Vagina (tissue), 2 donors: ENCODE measurements around the gene MCOLN3.

Source experiments
- CTCF ChIP-seq, 3 experiments: fragments of 450-650 bp in 2 of 3; fragments of 200-600 bp in 1 of 3; sonication (generic) in 1 of 3; IDR thresholded peaks; one replicate each; pipeline ENCODE4 v1.5.1; 2017 to 2019; ENCODE audit warnings: antibody characterized with exemption in 3 of 3, mild to moderate bottlenecking in 2 of 3, moderate library complexity in 2 of 3
- POLR2A ChIP-seq, 2 donors: fragments of 450-650 bp; IDR thresholded peaks; one replicate each; pipeline ENCODE4 v1.6.1; 2017; ENCODE audit warnings: antibody characterized with exemption in 2 of 2, mild to moderate bottlenecking in 2 of 2, moderate library complexity in 2 of 2
- POLR2AphosphoS5 ChIP-seq, 2 donors: sonication (generic); formaldehyde crosslinking; IDR thresholded peaks; one replicate each; pipeline ENCODE4 v1.9.0; 2017; ENCODE audit warnings: antibody characterized with exemption in 2 of 2, mild to moderate bottlenecking in 2 of 2, low read depth in 1 of 2; ENCODE audit not compliant: insufficient read depth in 1 of 2

GRCh38 chr1:85091671-85092280, 43.5 kb upstream of the MCOLN3 start:
- TF ChIP-seq CTCF (IDR thresholded peaks at IDR 0.05): no peak
- TF ChIP-seq POLR2A (IDR thresholded peaks at IDR 0.05): no peak
- TF ChIP-seq POLR2AphosphoS5 (IDR thresholded peaks at IDR 0.05; ENCODE audit: insufficient read depth in 1 of 2, low read depth in 1 of 2): no peak
